GM23338 (cell line): ENCODE results near the gene PTPRH. TPM values are rescaled to one million over a fixed set of nuclear protein-coding genes. Genes with fewer than 3 reads are reported as not detected.

Experiments used
- ATAC-seq: fragments of 200-7000 bp; cut with Tn5 transposase; 3 replicates; pipeline ENCODE4 v1.9.1; 2020
- DNase-seq: peaks from one replicate; pipeline ENCODE4 v3.0.0-alpha.2; 2015; ENCODE audit warnings: low spot score
- H2AFZ ChIP-seq: fragments of 200-600 bp; sonication (generic); 2 replicates; pipeline ENCODE4 v1.8.0; 2016; ENCODE audit warnings: antibody characterized with exemption, mild to moderate bottlenecking, moderate library complexity
- H3F3A ChIP-seq: fragments of 200-600 bp; sonication (generic); replicated peaks from 2 replicates; pipeline ENCODE4 v1.8.0; 2017; ENCODE audit warnings: antibody characterized with exemption, mixed run types, low read depth
- H3K27ac ChIP-seq: fragments of 200-600 bp; sonication (generic); 2 replicates; pipeline ENCODE4 v1.6.1; 2016; ENCODE audit warnings: low read depth
- H3K27me3 ChIP-seq: fragments of 200-600 bp; sonication (generic); 2 replicates; pipeline ENCODE4 v1.8.0; 2016; ENCODE audit warnings: mild to moderate bottlenecking, mixed run types, moderate library complexity; ENCODE audit not compliant: insufficient read depth
- H3K36me3 ChIP-seq: fragments of 200-600 bp; sonication (generic); 2 replicates; pipeline ENCODE4 v1.8.0; 2016; ENCODE audit warnings: mild to moderate bottlenecking; ENCODE audit not compliant: insufficient read depth
- H3K4me1 ChIP-seq: fragments of 200-600 bp; sonication (generic); 2 replicates; pipeline ENCODE4 v1.8.0; 2016; ENCODE audit warnings: mild to moderate bottlenecking, moderate library complexity; ENCODE audit not compliant: insufficient read depth
- H3K4me2 ChIP-seq: fragments of 200-600 bp; sonication (generic); 2 replicates; pipeline ENCODE4 v1.7.1; 2017; ENCODE audit warnings: mixed run types
- H3K4me3 ChIP-seq: fragments of 200-600 bp; sonication (generic); 2 replicates; pipeline ENCODE4 v1.6.1; 2016; ENCODE audit warnings: mixed run types
- H3K79me2 ChIP-seq: fragments of 200-600 bp; sonication (generic); replicated peaks from 2 replicates; pipeline ENCODE4 v1.8.0; 2017; ENCODE audit warnings: mild to moderate bottlenecking; ENCODE audit not compliant: insufficient read depth
- H3K9me2 ChIP-seq: fragments of 200-600 bp; sonication (generic); 2 replicates; pipeline ENCODE4 v1.8.0; 2017; ENCODE audit not compliant: insufficient read depth
- H4K20me1 ChIP-seq: fragments of 200-600 bp; sonication (generic); replicated peaks from 2 replicates; pipeline ENCODE4 v1.8.0; 2017; ENCODE audit warnings: mild to moderate bottlenecking; ENCODE audit not compliant: insufficient read depth
- H3K27ac Mint-ChIP-seq: 2 replicates; pipeline ENCODE4 v1.8.0; 2020; ENCODE audit warnings: inconsistent platforms, mild to moderate bottlenecking, moderate library complexity, mixed read lengths
- H3K27me3 Mint-ChIP-seq: 3 replicates; pipeline ENCODE4 v1.8.0; 2022; ENCODE audit warnings: low read depth, mild to moderate bottlenecking, moderate library complexity, mixed read lengths, inconsistent platforms; ENCODE audit not compliant: insufficient read depth, poor library complexity
- H3K36me3 Mint-ChIP-seq: 3 replicates; pipeline ENCODE4 v1.8.0; 2021; ENCODE audit warnings: low read depth, mild to moderate bottlenecking, inconsistent platforms, moderate library complexity, mixed read lengths
- H3K4me1 Mint-ChIP-seq: 3 replicates; pipeline ENCODE4 v1.8.0; 2020; ENCODE audit warnings: mild to moderate bottlenecking, inconsistent platforms, mixed read lengths
- H3K4me3 Mint-ChIP-seq: 3 replicates; pipeline ENCODE4 v1.8.0; 2021; ENCODE audit warnings: moderate library complexity, mild to moderate bottlenecking, inconsistent platforms, mixed read lengths
- H3K9me3 Mint-ChIP-seq: 3 replicates; pipeline ENCODE4 v1.8.0; 2020; ENCODE audit warnings: moderate library complexity, mild to moderate bottlenecking, inconsistent platforms, mixed read lengths
- CREB1 ChIP-seq: fragments of 250-450 bp; sonication (Bioruptor Pico); IDR thresholded peaks from 2 replicates; pipeline ENCODE4 v1.5.0; 2020; ENCODE audit warnings: low read depth, mild to moderate bottlenecking, moderate library complexity
- JUNB ChIP-seq: IDR thresholded peaks from one replicate; pipeline ENCODE4 v1.6.1; 2016; ENCODE audit warnings: antibody characterized with exemption; ENCODE audit not compliant: unreplicated experiment
- STAT1 ChIP-seq: IDR thresholded peaks from one replicate; pipeline ENCODE4 v1.6.1; 2016; ENCODE audit warnings: antibody characterized with exemption; ENCODE audit not compliant: unreplicated experiment
- ZNF114 ChIP-seq: fragments of 250-450 bp; sonication (Bioruptor Pico); IDR thresholded peaks from 2 replicates; pipeline ENCODE4 v1.5.0; 2020; ENCODE audit warnings: mild to moderate bottlenecking, moderate library complexity
- ZNF331 ChIP-seq: fragments of 250-450 bp; sonication (Bioruptor Pico); IDR thresholded peaks from 2 replicates; pipeline ENCODE4 v1.5.0; 2020; ENCODE audit warnings: low read depth, mild to moderate bottlenecking, moderate library complexity
- polyA plus RNA-seq: library from polyadenylated mRNA; unstranded; fragments of >200 nt; fragmentation: Nextera tagmentation; extraction: Ambion mirVana; gene quantifications from 2 replicates; pipeline ENCODE4 v1.2.1, GENCODE V29; 2016
- total RNA-seq: library from RNA; depleted of rRNA; stranded (reverse); fragments of >200 nt; shearing (Covaris generic); gene quantifications from 2 replicates; pipeline ENCODE4 v1.2.3, GENCODE V29; 2014
- TF ChIP-seq, protein P1 (sequence below): IDR thresholded peaks from one replicate; pipeline ENCODE4 v1.6.1; 2018; ENCODE audit warnings: antibody characterized with exemption; ENCODE audit not compliant: unreplicated experiment
- TF ChIP-seq, protein P2 (sequence below): fragments of 250-450 bp; sonication (Bioruptor Pico); IDR thresholded peaks from 2 replicates; pipeline ENCODE4 v1.5.0; 2020; ENCODE audit warnings: mild to moderate bottlenecking, moderate library complexity

Gene PTPRH
- total and polyA plus RNA-seq, 2 experiments from 2014 or later = 0.16 to 2.1 TPM

GRCh38 chr19:55199620-55200204, 9.6 kb downstream of the PTPRH start:
- H3K9me2 ChIP-seq = peaks cover 7% of the 10 kb centered on the region; the same call in 1 of the 2 replicates
- H3K27ac ChIP-seq = no peak overlapping the region
- Mint-ChIP-seq H3K4me1 (no peaks in the 10 kb centered on the region), H3K9me3 (no peaks in the 10 kb centered on the region), H3K4me3 (no peak overlapping the region), H3K27ac (no peak overlapping the region), H3K36me3 (no peaks in the 10 kb centered on the region; the same call in 2 of the 3 replicates), H3K27me3 (peaks cover 9% of the 10 kb centered on the region)
- H3K4me1 ChIP-seq = no peaks in the 10 kb centered on the region
- no peak overlapping the region for H3K4me2 ChIP-seq
- H3K79me2 ChIP-seq = no peaks in the 10 kb centered on the region
- ATAC-seq (no peak), DNase-seq (no peak)
- H3K4me3 ChIP-seq = no peak overlapping the region
- H2AFZ ChIP-seq = no peak overlapping the region
- no peaks in the 10 kb centered on the region for H3K36me3 ChIP-seq
- H3F3A ChIP-seq = no peaks in the 10 kb centered on the region
- no peaks in the 10 kb centered on the region for H3K27me3 ChIP-seq
- no peaks in the 10 kb centered on the region for H4K20me1 ChIP-seq
- TF ChIP-seq STAT1 (no peak), JUNB (no peak), ZNF331 (no peak)

GRCh38 chr19:55198651-55199050, 10.7 kb downstream of the PTPRH start:
- Histone ChIP-seq H3K36me3 (no peaks in the 10 kb centered on the region), H3F3A (no peaks in the 10 kb centered on the region), H3K9me2 (peaks cover 7% of the 10 kb centered on the region; the same call in 1 of the 2 replicates), H4K20me1 (no peaks in the 10 kb centered on the region), H3K4me1 (no peaks in the 10 kb centered on the region), H3K27ac (no peak overlapping the region), H2AFZ (no peak overlapping the region), H3K4me2 (no peak overlapping the region), H3K27me3 (no peaks in the 10 kb centered on the region), H3K4me3 (no peak overlapping the region), H3K79me2 (no peaks in the 10 kb centered on the region)
- Mint-ChIP-seq H3K27me3 (peaks cover 9% of the 10 kb centered on the region), H3K27ac (no peak overlapping the region), H3K36me3 (no peaks in the 10 kb centered on the region; the same call in 2 of the 3 replicates), H3K4me1 (no peaks in the 10 kb centered on the region), H3K9me3 (no peaks in the 10 kb centered on the region), H3K4me3 (no peak overlapping the region)
- peak; percentile 63 for ATAC-seq
- TF ChIP-seq ZNF114 (CRISPR knock-in tag) = no peak
- TF ChIP-seq, protein P1, sequence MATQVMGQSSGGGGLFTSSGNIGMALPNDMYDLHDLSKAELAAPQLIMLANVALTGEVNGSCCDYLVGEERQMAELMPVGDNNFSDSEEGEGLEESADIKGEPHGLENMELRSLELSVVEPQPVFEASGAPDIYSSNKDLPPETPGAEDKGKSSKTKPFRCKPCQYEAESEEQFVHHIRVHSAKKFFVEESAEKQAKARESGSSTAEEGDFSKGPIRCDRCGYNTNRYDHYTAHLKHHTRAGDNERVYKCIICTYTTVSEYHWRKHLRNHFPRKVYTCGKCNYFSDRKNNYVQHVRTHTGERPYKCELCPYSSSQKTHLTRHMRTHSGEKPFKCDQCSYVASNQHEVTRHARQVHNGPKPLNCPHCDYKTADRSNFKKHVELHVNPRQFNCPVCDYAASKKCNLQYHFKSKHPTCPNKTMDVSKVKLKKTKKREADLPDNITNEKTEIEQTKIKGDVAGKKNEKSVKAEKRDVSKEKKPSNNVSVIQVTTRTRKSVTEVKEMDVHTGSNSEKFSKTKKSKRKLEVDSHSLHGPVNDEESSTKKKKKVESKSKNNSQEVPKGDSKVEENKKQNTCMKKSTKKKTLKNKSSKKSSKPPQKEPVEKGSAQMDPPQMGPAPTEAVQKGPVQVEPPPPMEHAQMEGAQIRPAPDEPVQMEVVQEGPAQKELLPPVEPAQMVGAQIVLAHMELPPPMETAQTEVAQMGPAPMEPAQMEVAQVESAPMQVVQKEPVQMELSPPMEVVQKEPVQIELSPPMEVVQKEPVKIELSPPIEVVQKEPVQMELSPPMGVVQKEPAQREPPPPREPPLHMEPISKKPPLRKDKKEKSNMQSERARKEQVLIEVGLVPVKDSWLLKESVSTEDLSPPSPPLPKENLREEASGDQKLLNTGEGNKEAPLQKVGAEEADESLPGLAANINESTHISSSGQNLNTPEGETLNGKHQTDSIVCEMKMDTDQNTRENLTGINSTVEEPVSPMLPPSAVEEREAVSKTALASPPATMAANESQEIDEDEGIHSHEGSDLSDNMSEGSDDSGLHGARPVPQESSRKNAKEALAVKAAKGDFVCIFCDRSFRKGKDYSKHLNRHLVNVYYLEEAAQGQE = peak; percentile 73
- no peak for DNase-seq

DNA sequence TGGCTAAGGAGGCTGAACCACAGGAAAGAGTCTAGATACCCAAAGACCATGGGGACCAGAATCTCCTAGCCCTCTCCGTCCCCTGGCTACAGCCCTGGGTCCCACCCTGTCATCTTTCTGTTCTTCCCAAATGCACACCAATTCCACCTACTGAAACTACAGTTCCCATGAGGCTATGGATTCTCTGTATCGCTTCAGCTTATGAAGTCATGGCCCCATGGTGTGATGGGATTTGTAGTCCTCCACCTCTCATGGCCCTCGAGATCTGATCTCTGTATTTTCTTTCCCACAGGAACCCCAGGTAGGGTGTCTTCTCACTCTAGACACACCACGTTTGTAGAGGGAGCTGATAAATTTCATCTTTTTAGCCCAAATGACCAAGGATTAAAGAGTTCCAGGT, 11.8 kb downstream of the PTPRH start:
- Mint-ChIP-seq H3K27me3 (peaks cover 12% of the 10 kb centered on the region), H3K9me3 (no peaks in the 10 kb centered on the region), H3K36me3 (no peaks in the 10 kb centered on the region; the same call in 2 of the 3 replicates), H3K4me3 (no peak overlapping the region; the same call in 2 of the 3 replicates), H3K27ac (no peak overlapping the region), H3K4me1 (no peaks in the 10 kb centered on the region)
- peaks cover 7% of the 10 kb centered on the region; the same call in 1 of the 2 replicates for H3K9me2 ChIP-seq
- H3K27me3 ChIP-seq = no peaks in the 10 kb centered on the region
- no peaks in the 10 kb centered on the region for H3K79me2 ChIP-seq
- no peaks in the 10 kb centered on the region for H3F3A ChIP-seq
- DNase-seq (peak; percentile 67), ATAC-seq (peak; percentile 70)
- no peaks in the 10 kb centered on the region for H3K36me3 ChIP-seq
- no peaks in the 10 kb centered on the region for H3K4me1 ChIP-seq
- no peak overlapping the region for H3K4me3 ChIP-seq
- no peak overlapping the region for H3K27ac ChIP-seq
- H3K4me2 ChIP-seq = no peak overlapping the region
- H4K20me1 ChIP-seq = no peaks in the 10 kb centered on the region
- H2AFZ ChIP-seq = no peak overlapping the region
- TF ChIP-seq CREB1 (CRISPR knock-in tag) (peak; percentile 63), STAT1 (no peak)
- TF ChIP-seq, protein P2, sequence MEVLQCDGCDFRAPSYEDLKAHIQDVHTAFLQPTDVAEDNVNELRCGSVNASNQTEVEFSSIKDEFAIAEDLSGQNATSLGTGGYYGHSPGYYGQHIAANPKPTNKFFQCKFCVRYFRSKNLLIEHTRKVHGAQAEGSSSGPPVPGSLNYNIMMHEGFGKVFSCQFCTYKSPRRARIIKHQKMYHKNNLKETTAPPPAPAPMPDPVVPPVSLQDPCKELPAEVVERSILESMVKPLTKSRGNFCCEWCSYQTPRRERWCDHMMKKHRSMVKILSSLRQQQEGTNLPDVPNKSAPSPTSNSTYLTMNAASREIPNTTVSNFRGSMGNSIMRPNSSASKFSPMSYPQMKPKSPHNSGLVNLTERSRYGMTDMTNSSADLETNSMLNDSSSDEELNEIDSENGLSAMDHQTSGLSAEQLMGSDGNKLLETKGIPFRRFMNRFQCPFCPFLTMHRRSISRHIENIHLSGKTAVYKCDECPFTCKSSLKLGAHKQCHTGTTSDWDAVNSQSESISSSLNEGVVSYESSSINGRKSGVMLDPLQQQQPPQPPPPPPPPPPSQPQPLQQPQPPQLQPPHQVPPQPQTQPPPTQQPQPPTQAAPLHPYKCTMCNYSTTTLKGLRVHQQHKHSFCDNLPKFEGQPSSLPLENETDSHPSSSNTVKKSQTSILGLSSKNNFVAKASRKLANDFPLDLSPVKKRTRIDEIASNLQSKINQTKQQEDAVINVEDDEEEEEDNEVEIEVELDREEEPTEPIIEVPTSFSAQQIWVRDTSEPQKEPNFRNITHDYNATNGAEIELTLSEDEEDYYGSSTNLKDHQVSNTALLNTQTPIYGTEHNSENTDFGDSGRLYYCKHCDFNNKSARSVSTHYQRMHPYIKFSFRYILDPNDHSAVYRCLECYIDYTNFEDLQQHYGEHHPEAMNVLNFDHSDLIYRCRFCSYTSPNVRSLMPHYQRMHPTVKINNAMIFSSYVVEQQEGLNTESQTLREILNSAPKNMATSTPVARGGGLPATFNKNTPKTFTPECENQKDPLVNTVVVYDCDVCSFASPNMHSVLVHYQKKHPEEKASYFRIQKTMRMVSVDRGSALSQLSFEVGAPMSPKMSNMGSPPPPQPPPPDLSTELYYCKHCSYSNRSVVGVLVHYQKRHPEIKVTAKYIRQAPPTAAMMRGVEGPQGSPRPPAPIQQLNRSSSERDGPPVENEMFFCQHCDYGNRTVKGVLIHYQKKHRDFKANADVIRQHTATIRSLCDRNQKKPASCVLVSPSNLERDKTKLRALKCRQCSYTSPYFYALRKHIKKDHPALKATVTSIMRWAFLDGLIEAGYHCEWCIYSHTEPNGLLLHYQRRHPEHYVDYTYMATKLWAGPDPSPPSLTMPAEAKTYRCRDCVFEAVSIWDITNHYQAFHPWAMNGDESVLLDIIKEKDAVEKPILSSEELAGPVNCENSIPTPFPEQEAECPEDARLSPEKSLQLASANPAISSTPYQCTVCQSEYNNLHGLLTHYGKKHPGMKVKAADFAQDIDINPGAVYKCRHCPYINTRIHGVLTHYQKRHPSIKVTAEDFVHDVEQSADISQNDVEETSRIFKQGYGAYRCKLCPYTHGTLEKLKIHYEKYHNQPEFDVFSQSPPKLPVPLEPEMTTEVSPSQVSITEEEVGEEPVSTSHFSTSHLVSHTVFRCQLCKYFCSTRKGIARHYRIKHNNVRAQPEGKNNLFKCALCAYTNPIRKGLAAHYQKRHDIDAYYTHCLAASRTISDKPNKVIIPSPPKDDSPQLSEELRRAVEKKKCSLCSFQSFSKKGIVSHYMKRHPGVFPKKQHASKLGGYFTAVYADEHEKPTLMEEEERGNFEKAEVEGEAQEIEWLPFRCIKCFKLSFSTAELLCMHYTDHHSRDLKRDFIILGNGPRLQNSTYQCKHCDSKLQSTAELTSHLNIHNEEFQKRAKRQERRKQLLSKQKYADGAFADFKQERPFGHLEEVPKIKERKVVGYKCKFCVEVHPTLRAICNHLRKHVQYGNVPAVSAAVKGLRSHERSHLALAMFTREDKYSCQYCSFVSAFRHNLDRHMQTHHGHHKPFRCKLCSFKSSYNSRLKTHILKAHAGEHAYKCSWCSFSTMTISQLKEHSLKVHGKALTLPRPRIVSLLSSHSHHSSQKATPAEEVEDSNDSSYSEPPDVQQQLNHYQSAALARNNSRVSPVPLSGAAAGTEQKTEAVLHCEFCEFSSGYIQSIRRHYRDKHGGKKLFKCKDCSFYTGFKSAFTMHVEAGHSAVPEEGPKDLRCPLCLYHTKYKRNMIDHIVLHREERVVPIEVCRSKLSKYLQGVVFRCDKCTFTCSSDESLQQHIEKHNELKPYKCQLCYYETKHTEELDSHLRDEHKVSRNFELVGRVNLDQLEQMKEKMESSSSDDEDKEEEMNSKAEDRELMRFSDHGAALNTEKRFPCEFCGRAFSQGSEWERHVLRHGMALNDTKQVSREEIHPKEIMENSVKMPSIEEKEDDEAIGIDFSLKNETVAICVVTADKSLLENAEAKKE (CRISPR knock-in tag) = no peak
